ENCODE results near the gene FANCE.
"Not testable (repeated sequence)": the region's sequence is repeated elsewhere in the genome, so short reads cannot be mapped to it uniquely, and the experiment has no call there.

The FANCE gene

DNA sequence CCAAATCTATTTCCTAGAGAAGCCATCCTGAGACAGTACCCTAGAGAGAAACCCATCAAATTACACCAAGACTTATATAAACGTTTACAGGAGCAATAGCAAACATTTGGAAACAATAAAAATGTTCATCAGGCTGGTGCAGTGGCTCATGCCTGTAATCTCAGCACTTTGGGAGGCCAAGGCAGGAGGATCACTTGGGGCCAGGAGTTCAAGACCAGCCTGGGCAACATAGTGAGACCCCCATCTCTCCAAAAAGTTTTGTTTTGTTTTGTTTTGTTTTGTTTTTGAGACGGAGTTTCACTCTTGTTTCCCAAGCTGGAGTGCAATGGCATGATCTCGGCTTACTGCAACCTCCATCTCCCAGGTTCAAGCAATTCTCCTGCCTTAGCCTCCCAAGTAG lies 19.4 kb upstream of the FANCE start:
- not testable (repeated sequence) for DNase-seq

DNA sequence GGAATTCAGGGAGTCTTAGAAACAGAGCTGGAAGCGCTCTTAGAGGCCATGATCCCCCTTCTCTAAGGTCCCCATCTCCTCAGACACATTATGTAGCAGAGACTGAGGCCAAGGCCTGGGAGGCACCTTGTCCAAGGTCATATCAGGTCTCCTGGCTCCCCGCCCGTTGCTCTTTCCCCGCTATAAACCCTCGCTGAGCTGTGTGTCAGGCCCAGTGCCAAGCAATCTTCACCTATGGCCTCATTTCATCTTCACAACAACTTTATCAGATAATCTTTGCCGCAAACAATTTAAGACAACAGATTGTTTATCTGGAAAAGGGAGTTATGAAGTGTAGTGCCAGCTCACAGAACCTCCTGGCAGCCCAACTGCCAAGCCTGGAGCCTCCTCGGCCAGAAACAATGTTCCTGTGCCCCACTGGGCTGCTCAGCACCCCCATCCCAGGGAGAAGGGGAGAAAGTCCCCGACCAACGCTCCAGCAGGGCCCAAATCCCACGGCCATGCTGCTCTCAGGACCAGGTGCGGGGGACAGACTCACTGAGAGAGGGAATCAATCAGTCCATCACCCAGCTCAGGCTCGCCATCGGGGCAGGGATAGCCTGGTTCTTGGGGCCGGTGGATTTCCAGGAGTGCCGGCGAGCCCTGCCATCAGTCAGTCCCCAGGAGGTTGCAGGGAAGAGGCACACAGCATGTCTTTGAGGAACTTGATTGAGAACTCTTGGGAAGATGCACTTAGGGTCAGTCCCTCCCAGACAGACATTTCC lies 16.9 kb upstream of the FANCE start:
- no peak for DNase-seq

DNA sequence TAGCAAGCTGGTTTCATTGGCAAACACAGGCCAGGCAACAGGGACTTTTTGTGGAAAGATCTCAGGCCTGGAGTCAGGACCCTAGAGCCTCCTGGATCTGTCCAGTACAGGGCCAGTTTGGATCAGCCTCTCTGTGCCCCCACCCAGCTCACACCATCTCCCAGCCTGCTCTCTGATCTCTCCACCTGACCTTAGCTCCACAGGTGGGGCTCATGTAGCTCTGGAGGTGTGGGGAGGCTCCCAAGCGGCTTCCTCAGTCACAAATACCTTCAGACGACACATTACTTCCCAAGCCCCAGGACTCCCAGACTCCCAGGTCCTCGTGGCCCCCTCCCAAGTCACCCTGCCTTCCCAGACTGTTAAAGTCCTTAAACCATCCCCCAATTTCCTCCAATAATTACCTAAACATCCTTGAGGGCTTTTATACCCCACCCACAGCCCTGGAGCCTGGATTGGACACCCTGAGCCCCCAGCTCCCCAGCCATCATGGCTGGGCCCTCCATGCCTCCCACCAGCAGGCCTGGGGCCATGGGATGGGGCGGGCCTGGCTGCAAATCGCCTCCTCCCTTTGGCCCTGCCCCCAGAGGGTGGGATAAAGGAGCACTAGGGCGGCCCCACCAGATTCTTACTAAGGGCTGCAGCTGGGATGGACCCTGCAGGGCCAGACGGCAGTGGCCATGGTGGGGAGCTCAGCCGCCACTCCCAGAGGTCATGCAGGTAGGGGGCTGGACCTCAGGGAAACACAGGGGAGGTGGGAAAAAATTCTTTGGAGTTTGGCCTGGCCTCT lies 15.9 kb upstream of the FANCE start:
- no peak for DNase-seq

DNA sequence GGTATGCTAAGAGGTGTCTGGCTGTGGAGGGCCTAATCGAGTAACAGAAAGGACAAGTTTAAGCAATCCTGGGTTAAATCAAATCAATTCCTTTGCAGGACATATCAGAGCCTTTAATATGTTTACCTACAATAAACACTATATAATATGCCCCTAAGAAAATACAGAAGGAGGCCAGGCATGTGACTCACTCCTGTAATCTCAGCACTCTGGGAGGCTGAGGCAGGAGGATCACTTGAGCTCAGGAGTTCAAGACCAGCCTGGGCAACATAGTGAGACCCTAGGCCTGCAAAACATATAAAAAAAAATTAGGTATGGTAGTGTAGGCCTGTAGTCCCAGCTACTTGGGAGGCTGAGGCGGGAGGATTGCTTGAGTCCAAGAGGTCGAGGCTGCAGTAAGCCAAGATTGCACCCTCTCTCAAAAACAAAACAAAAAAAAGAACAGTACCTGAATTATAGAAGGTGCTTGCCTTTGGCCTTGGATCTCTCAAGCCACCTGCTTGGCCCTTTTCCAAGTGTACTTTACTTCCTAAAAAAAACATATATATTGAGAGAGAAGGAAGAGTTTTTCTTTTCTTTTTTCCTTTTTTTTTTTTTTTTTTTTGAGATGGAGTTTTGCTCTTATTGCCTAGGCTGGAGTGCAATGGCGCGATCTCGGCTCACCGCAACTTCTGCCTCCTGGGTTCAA lies 13.6 kb upstream of the FANCE start:
- not testable (repeated sequence) for DNase-seq

DNA sequence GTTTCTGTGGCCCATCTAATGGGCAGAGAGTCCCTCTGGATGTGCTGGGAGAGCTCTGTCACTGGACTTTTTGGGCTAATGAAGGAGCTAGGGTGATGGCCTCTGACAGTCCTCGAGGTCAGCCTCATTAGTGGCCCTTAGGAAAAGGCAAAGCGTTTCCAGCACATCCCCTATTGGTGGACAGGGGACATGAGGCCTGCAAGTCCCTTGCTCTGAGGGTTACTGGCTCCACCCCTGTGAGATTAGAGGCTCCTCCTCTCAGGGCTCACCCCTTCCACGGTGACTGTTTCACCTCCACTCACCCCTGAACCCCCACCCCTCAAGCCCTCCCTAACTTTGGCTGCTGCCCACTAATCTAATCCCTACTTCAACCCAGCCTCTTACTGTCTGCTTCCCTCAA lies 12.8 kb upstream of the FANCE start:
- DNase-seq: no peak

DNA sequence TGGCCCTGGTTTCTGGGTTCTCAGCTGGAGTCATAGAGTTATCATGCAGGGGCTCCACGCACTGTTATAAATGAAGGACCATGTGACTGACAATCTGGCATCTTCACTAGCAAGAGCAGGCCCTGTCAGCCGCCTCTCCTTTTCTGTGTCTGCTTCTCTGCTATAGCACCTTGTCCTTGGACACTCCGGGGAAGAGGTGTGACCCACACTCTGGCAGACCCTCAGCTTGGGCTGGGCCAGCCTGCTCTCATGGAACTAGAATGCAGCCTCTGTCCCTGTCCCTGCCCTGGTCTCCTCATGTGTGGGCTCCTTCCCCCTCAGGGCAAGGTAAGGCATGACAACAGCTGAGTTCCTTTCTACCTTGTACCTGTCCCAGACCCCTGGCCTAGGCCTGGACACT lies 10.9 kb upstream of the FANCE start:
- no peak for DNase-seq

DNA sequence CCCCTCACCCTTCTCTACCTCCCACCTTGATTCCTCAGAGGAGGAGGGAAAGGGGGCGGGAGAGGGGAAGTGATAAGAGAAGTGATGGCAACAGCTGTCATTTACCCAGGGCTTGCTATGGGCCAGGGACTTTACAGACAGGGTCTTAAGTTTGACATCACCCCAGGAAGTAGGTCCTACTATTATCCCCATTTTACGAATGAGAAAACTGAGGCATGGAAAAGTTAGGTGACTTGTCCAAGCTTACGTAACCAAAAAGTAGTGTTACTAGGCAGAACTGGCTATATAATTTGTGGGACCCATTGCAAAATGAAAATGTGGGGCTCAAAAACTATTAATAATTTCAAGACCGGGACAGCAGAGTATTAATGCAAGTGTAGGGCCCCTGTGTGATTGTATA lies 10.5 kb upstream of the FANCE start:
- DNase-seq: no peak

DNA sequence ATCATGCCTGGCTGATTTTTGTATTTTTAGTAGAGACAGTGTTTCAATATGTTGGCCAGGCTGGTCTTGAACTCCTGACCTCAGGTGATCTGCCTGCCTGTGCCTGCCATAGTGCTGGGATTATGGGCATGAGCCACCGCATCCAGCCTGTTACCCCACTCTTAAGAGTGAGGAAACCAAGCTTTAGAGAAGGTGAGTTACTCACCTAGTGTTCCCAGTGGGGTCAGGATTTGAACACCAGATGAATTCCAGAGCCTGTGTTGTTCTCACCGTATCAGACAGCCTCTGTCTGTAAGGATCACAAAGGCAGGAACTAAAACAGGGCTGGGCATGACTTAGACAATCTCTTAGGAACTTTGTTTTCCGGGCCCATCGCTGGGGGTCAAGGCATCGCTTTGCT lies 9.4 kb upstream of the FANCE start:
- no peak for DNase-seq

DNA sequence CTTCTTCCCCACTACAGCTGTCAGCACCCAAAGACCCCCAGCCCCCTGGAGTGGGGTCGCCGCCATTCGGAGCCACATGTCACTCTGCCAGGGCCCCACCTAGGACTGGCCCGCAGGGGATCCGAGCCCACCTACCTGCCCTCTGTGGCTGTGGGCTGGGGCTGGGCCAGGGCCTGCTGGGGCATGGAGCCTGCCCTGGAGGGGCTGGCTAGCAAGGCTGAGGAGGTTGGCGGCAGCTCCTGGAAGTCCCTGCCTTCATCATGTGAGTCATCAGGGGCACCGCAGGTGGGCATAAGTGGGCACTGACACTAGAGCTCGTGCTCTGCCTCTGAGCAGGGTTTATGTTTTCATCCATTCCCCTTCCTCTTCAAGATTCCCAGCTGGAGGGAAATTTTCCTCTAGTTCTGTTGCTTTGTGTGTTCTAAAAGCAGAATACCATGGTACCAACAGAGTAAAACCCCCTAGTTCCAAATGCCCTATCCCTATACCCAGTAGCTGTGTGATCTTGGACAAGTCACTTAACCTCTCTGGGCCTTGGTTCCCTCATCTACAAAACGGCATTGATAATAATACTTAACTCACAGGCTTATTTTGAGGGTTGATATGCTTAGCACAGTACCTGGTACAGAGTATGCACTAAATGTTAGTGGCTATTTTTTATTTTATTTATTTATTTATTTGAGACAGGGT lies 8.7 kb upstream of the FANCE start:
- no peak for DNase-seq

DNA sequence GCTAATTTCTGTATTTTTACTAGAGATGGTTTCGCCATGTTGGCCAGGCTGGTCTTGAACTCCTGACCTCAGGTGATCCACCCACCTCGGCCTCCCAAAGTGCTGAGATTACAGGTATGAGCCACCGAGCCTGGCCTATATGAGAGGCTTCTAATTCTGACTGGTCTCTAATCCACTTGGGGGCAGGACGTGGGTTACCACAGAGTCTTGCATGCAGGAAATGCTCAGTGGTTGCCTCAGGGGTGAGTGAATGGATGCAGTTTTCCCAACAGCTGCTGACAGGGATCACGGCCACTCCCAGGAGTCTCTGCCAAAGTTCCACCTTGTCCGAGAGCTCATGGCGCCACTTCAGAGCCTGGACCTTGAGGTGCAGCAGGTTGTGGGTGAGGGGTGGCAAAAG lies 6.4 kb upstream of the FANCE start:
- DNase-seq: no peak

DNA sequence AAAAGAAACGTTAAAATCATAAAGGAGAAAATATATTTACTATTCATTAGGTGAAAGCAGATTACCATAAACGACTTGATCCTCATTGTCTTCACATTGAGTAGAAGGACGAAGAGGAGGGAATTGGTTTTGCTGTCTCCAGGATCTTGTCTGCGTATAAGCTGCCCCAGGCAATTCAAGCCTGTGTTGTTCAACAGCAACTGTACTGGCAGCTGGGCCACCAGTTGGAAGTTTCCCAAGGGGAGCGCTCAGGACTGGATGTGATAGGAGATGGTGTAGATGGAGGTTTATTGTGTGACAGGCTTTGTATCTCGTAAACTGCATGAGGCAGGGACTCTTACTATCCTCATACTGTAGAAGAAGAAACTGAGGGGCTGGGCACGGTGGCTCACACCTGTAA lies 3.9 kb upstream of the FANCE start:
- no peak for DNase-seq

DNA sequence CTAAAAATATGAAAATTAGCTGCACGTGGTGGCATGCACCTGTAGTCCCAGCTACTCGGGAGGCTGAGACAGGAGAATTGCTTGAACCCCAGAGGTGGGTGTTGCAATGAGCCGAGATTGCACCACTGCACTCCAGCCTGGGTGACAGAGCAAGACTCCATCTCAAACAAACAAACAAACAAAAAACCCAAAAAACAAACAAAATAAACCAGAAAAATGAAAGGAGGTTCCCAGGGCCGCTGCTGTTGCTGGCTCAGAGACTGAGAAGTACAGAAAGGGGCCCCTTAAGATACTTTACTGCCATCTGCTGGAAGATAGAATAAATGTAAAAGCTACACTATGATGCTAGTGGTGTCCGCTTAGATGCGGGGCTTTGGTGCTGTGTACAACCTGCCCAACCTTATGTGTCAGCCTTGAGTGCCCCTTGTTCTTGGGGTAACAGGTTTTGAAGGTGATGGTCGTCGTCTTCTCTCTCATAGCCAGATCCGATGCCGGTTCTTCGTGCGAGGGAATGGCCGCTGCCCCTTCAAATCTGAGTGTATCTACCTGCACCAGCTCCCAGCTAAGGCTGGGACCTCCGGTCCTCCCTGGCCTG lies 2.8 kb upstream of the FANCE start:
- peak; percentile 44 for DNase-seq

DNA sequence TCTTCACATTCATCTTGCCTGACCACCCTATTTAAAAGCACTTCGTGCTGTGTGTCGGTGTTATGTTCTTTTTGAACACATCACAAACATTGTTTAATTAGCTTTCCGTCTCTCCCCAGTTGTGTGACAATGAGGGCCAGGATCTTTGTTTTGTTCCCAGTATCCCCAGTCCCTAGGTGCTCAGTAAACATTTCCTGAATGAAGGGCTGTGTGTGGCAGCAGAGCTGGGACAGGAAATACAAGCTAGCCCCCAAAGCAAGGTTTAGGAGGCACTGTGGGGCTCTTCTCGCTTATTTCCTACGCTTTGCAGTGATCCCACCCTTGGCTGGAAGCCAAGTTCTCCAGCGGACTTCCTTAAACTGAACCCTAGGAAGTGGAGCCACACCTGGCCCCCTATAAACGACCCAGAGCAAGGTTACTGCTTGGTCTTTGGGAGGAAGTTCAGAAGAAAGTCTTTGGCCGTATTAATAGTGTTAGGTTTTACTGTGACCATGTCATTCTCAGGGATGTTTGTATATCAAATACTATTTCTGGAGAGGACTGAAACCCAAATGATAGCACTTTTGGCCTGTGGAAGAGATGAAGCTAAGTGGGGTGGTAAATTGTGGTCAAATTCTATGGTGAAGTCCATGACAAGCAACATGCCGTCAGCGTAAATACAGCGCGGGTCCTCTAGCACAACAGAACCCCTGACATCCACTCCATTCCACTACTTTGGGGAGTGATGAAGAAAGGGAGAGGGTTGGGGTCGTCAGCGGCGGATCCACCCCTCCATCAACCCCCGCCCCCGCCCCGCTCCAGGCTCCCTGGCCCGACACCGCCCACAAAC lies 570 bp upstream of the FANCE start:
- no peak for DNase-seq

DNA sequence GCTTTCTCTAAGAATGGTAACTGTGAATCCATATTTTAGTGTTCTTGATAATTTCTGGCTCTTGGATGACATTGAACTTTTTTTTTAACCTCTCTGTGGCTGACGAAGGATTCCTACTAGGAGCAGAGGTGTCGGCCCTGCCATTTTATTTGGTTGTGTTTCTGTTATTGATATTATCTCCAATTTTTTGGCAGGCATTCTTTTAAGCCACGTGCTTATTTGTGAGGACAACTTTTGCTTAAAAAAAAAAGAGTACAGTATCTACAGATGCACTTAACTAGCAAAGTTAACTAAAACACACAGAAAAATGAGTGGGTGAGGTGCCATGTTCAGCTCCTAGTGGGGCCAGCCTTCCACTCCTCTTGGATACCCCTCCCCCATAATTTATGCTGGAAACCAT lies 1.1 kb downstream of the FANCE start:
- DNase-seq: no peak

DNA sequence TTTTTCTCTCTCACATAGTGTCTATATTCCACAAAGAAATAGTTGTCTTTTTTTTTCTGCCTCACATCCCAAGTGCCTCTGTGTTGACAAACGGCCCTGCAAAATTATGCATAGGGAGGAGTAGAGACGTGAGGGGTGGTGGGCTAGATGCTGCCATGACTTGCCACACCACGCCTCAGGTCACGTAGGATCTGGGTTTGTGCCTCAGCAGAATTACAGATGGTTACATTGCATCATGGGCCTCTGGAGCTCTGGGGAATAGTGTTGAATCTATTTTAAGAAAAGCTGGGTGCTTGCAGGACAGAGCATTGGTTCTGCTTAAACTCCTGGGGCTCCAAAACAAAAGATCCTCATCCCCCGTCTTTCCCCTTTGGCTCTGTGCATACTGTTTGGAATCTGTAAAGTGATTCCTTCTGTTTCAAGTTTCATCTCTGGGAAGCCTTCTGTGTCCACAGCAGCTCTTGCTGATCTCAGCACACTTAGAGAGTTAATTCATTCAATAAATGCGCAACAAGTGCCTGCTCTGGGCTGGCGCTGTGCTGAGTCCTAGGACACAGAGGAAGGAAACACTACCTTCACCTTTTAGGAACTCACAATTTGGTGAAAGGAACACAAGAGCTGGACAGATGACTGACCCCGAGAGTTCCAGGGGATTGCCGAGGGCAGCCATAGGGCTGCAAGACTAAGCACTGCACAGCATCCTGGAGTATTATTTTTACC lies 2.4 kb downstream of the FANCE start:
- no peak for DNase-seq

DNA sequence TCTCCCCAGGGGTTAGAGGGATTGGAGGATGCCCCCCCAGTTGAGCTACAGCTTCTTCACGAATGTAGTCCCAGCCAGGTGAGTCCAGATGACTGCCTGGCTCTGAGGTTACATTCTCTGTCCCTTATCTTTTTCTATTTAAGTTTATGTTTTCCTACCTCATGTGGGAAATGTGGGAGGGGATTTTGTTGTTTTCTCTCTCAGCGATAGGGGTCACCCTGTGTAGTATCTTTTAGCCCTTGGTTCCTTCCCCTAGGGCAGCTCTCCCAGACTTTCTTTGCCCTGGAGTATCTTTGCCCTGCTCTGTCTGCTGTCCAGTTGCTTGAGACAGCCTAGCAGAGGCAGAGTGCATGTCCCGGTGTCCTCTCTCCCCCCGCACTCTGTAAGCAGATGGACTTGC lies 5.8 kb downstream of the FANCE start:
- DNase-seq: no peak

DNA sequence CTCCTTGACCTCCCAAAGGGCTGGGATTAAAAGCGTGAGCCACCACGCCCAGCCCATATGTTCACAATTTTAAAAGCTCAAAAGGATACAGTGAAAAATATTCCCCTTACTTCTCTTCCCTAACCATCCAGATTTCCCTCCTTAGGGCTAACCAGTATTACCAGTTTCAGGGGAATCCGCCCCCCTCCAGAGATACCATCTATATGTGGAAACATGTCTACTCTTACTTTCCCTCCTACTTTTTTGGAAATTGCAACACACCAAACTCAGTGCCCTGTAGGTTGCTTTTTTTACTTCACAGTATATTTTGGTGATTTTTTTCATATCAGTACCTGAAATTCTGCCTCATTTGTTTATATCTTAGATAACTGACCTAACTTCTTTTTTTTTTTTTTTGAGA lies 9.1 kb downstream of the FANCE start:
- DNase-seq: no peak

DNA sequence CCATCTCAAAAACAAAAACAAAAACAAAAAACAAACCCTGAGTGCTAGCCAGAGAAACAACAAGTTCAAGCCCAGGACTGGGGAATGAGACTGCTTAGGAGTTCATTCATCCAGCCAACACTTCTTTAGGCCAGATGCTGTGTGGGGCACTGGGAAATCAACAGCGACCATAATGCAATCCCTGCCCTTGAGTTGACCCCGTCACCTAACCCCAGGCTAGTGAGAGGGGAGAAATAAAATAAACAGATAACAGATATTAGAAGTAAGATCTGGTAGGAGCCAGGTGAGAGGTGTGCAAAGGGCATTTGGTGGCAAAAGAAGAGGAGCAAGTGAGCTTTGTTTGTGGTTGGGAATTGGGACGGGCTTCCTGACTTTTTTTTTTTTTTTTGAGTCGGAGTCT lies 11.2 kb downstream of the FANCE start:
- DNase-seq: no peak

DNA sequence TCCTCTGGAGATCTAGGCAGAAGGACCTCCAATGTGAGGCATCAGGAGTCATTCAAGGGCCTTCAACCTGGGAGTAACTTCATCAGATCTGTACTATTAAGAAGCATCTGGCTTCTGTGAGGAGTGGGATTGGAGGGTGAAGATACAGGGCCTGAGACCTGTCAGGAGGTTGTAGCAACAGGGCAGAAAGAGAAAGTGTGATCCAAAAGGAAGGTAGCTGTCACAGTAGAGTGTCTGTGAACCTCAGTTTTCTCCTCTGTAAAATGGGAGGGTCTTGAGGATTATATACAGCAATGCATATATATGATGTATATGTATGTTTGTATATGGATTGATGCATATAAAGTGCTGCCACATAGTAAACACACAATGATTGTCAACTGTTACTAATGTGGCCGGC lies 13.5 kb downstream of the FANCE start:
- DNase-seq: no peak

DNA sequence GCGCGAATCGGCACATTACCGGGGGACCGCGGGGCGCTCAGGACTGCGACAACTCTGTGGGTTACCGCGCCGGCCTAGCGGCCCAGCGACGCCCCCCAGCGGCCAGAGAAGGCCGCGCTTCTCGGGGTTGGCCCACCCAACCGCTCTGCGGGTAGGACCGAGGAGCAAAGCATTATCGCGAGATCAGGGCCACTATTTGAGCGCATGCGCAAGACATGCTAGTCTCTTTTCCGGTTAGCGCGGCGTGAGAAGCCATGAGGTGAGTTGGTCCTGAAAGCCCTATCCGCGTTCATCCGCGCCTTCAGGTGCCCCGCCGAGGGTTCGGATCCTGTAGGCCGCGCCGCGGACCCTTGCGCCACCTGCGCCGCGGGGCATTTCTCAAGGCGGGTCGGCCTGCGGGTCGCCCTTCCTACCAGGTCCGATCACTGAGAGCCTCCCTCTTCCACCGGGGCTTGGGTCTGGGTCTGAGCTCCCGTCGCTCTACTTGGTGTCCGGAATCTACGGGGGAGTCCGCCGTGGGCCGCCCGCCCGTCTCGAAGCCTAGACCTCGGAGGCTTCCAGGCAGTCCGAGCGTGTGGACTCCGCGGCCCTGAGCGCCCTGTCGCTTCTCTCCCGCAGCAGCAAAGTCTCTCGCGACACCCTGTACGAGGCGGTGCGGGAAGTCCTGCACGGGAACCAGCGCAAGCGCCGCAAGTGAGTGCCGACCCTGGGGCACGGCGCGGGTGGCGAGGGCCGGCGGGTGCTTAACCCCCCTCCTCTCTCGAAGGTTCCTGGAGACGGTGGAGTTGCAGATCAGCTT lies 16.2 kb downstream of the FANCE start, which contains the start of gene RPL10A:
RPL10A (plus strand) TSS at position 221 of the 799 bp plus-strand sequence; CDS start at position 255, 34 bp downstream.
- peak; percentile 96 for DNase-seq
